DND-41 (cell line): ENCODE measurements around the gene TTC28.

Experiments used
- ATAC-seq: fragments of 200-7000 bp; cut with Tn5 transposase; 3 replicates; pipeline ENCODE4 v1.9.1; 2021; ENCODE audit warnings: low read depth; ENCODE audit not compliant: insufficient read depth
- DNase-seq: peaks from one replicate; pipeline ENCODE4 v3.0.0-alpha.2; 2020
- H2AFZ ChIP-seq: 2 replicates; pipeline ENCODE4 v1.6.0; 2012; ENCODE audit warnings: low read depth, low read length
- H3K27ac ChIP-seq: 2 replicates; pipeline ENCODE4 v1.5.1; 2012; ENCODE audit warnings: low read length, inconsistent platforms
- H3K27me3 ChIP-seq: fragments of 200-600 bp; sonication (generic); 2 replicates; pipeline ENCODE4 v1.6.0; 2012; ENCODE audit warnings: low read length, mild to moderate bottlenecking, inconsistent platforms; ENCODE audit not compliant: insufficient read depth, poor library complexity
- H3K36me3 ChIP-seq: 2 replicates; pipeline ENCODE4 v1.5.1; 2012; ENCODE audit warnings: low read length, inconsistent platforms; ENCODE audit not compliant: insufficient read depth
- H3K4me1 ChIP-seq: 2 replicates; pipeline ENCODE4 v1.5.1; 2012; ENCODE audit warnings: mild to moderate bottlenecking, low read length; ENCODE audit not compliant: insufficient read depth
- H3K4me2 ChIP-seq: 2 replicates; pipeline ENCODE4 v1.6.0; 2012; ENCODE audit warnings: mild to moderate bottlenecking, moderate library complexity, low read length, inconsistent platforms; ENCODE audit not compliant: insufficient read depth
- H3K4me3 ChIP-seq, 2 experiments: fragments of 200-600 bp in 1 of 2; shearing (Covaris generic) in 1 of 2; 2 replicates each; pipeline ENCODE4 v1.5.1; 2012 to 2016; ENCODE audit warnings: inconsistent platforms in 2 of 2, low read length in 2 of 2, mild to moderate bottlenecking in 2 of 2, low read depth in 1 of 2, moderate library complexity in 1 of 2
- H3K79me2 ChIP-seq: 2 replicates; pipeline ENCODE4 v1.6.0; 2012; ENCODE audit warnings: low read length, inconsistent platforms; ENCODE audit not compliant: insufficient read depth
- H3K9ac ChIP-seq: 2 replicates; pipeline ENCODE4 v1.6.0; 2012; ENCODE audit warnings: low read depth, mild to moderate bottlenecking, inconsistent platforms, low read length, moderate library complexity
- H3K9me3 ChIP-seq: 2 replicates; pipeline ENCODE4 v1.5.1; 2012; ENCODE audit warnings: low read length, moderate library complexity, mild to moderate bottlenecking, inconsistent platforms; ENCODE audit not compliant: insufficient read depth, severe bottlenecking
- H4K20me1 ChIP-seq: 2 replicates; pipeline ENCODE4 v1.6.0; 2012; ENCODE audit warnings: low read length; ENCODE audit not compliant: insufficient read depth
- EZH2 ChIP-seq: IDR thresholded peaks from 3 replicates; pipeline ENCODE4 v1.6.1; 2012; ENCODE audit warnings: borderline replicate concordance, low read depth, mild to moderate bottlenecking, moderate library complexity, low read length, inconsistent platforms; ENCODE audit not compliant: severe bottlenecking
- TF ChIP-seq, protein P1 (sequence below): IDR thresholded peaks from 2 replicates; pipeline ENCODE4 v1.5.1; 2012; ENCODE audit warnings: borderline replicate concordance, low read length, moderate library complexity, mild to moderate bottlenecking; ENCODE audit not compliant: poor library complexity, severe bottlenecking; ENCODE audit errors: extremely low read depth

The TTC28 gene

GRCh38 chr22:28608546-28608945 lies 71.1 kb downstream of the TTC28 start:
- DNase-seq (no peak), ATAC-seq (no peak)
- no peaks in the 10 kb centered on the region for H3K4me1 ChIP-seq
- no peak overlapping the region for H3K4me3 ChIP-seq
- no peak for TF ChIP-seq EZH2
- TF ChIP-seq, protein P1, sequence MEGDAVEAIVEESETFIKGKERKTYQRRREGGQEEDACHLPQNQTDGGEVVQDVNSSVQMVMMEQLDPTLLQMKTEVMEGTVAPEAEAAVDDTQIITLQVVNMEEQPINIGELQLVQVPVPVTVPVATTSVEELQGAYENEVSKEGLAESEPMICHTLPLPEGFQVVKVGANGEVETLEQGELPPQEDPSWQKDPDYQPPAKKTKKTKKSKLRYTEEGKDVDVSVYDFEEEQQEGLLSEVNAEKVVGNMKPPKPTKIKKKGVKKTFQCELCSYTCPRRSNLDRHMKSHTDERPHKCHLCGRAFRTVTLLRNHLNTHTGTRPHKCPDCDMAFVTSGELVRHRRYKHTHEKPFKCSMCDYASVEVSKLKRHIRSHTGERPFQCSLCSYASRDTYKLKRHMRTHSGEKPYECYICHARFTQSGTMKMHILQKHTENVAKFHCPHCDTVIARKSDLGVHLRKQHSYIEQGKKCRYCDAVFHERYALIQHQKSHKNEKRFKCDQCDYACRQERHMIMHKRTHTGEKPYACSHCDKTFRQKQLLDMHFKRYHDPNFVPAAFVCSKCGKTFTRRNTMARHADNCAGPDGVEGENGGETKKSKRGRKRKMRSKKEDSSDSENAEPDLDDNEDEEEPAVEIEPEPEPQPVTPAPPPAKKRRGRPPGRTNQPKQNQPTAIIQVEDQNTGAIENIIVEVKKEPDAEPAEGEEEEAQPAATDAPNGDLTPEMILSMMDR, result no peak
- no peak overlapping the region for H2AFZ ChIP-seq
- no peaks in the 10 kb centered on the region for H4K20me1 ChIP-seq
- no peaks in the 10 kb centered on the region for H3K79me2 ChIP-seq
- H3K27me3 ChIP-seq, result no peaks in the 10 kb centered on the region
- no peaks in the 10 kb centered on the region for H3K9me3 ChIP-seq
- H3K4me2 ChIP-seq, result no peak overlapping the region
- H3K27ac ChIP-seq, result no peak overlapping the region
- H3K9ac ChIP-seq, result no peak overlapping the region
- no peaks in the 10 kb centered on the region for H3K36me3 ChIP-seq

DNA sequence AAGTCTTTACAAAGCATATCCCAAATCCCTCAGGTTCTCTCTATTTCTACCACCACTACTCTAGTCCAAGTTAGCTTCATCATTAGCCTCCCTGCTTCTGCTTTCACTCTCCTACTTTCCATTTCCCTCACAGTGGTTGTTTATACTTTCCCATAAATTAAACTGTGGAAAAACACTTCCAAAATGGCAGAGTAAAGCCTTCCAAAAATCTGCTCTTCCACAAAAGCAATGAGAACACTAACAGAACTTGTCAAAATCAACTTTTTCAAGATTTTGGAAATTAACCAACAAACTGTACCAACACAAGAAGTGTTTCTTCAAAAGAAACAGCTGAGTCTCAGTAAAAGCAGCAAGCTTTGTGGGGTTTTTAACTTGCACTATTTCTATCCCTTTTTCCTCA lies 71.8 kb downstream of the TTC28 start:
- H3K4me1 ChIP-seq, result no peaks in the 10 kb centered on the region
- H3K9ac ChIP-seq, result no peak overlapping the region
- H4K20me1 ChIP-seq, result no peaks in the 10 kb centered on the region
- DNase-seq (no peak), ATAC-seq (no peak)
- TF ChIP-seq, protein P1, result no peak
- H3K4me3 ChIP-seq, result no peak overlapping the region
- H3K79me2 ChIP-seq, result no peaks in the 10 kb centered on the region
- H3K9me3 ChIP-seq, result no peaks in the 10 kb centered on the region
- no peaks in the 10 kb centered on the region for H3K27me3 ChIP-seq
- no peaks in the 10 kb centered on the region for H3K36me3 ChIP-seq
- H3K27ac ChIP-seq, result no peak overlapping the region
- H3K4me2 ChIP-seq, result no peak overlapping the region
- no peak overlapping the region for H2AFZ ChIP-seq

DNA sequence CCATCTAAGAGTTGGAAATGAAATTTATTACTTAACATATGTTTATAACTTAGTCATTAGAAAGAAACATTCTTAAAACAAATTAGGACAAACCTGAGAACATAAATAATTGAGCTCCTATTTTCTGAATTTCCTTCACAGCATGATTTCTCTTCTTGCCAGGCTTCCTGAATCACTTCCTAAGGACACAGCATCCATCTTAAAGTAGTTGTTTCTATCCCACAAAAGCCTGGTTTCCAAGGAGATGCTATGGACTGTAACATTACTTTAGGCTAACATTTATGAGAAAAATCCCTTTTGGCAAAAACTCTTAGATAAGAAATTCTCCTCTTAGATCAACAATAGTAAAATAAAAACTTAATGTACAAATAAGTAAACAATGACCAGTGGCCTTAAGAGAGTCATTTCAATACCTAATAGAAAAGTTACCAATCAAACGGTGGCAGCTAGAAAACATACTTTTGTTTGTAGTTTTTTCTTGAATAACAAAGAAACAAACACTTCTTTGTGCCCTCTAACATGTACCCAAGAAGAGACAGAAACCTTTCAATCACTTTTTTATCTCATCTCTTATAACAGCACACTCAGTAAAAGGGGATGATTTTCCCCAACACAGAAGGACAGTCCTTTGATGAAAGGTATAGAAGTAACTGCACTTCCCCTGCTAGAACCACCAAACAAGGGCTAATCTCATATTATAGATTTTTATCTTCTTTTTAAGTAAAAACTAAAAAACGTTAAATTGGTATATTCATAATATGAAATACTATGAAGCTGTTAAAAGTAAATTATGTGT lies 74.5 kb downstream of the TTC28 start:
- H3K9me3 ChIP-seq, result no peaks in the 10 kb centered on the region
- H3K27ac ChIP-seq, result no peak overlapping the region
- no peak overlapping the region for H2AFZ ChIP-seq
- H3K36me3 ChIP-seq, result no peaks in the 10 kb centered on the region
- H3K9ac ChIP-seq, result no peak overlapping the region
- TF ChIP-seq, protein P1, result no peak
- TF ChIP-seq EZH2, result no peak
- DNase-seq (no peak), ATAC-seq (no peak)
- no peaks in the 10 kb centered on the region for H3K27me3 ChIP-seq
- no peaks in the 10 kb centered on the region for H3K4me1 ChIP-seq
- H3K4me2 ChIP-seq, result no peak overlapping the region
- H3K4me3 ChIP-seq, result no peak overlapping the region
- H3K79me2 ChIP-seq, result no peaks in the 10 kb centered on the region
- H4K20me1 ChIP-seq, result no peaks in the 10 kb centered on the region
